Liver (tissue), 3 donors: Measurements from ENCODE around the gene ZSCAN5A.

ENCODE experiments used
- RAD21 ChIP-seq, 2 donors: IDR thresholded peaks; 2 replicates each; pipeline ENCODE4 v1.6.1; 2016; ENCODE audit warnings: antibody characterized with exemption in 2 of 2, mild to moderate bottlenecking in 2 of 2
- TF ChIP-seq, protein P1 (sequence below): fragments of 150-350 bp; IDR thresholded peaks from 2 replicates; pipeline ENCODE4 v1.5.1; 2017; ENCODE audit warnings: improper control_type of control experiment, low read depth, low read length; ENCODE audit not compliant: missing input control
- TF ChIP-seq, protein P2 (sequence below): IDR thresholded peaks from 2 replicates; pipeline ENCODE4 v1.6.1; 2016; ENCODE audit warnings: antibody characterized with exemption
- donor health status: healthy.
- donor health status: healthy.

DNA sequence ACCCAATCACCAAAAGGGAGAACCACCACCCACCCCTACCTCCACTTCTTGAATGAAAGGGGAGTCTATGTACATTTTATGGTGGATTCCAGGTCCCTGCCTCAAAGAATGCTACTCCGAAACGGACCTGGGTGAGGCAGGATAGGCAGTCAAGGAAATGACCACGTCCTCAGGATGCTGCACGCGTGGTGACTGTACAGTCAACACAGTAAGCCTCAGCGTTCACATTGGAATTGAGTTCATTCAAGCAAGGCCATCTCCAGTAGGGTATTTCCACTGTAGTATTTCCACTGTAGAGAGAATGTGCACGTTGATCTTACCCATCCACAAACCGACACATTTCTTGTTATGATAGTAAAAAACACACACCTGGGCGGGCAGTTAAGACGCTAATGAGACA, 95.7 kb downstream of the ZSCAN5A start:
- TF ChIP-seq, protein P1, sequence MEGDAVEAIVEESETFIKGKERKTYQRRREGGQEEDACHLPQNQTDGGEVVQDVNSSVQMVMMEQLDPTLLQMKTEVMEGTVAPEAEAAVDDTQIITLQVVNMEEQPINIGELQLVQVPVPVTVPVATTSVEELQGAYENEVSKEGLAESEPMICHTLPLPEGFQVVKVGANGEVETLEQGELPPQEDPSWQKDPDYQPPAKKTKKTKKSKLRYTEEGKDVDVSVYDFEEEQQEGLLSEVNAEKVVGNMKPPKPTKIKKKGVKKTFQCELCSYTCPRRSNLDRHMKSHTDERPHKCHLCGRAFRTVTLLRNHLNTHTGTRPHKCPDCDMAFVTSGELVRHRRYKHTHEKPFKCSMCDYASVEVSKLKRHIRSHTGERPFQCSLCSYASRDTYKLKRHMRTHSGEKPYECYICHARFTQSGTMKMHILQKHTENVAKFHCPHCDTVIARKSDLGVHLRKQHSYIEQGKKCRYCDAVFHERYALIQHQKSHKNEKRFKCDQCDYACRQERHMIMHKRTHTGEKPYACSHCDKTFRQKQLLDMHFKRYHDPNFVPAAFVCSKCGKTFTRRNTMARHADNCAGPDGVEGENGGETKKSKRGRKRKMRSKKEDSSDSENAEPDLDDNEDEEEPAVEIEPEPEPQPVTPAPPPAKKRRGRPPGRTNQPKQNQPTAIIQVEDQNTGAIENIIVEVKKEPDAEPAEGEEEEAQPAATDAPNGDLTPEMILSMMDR = no peak
- TF ChIP-seq RAD21 (IDR thresholded peaks at IDR 0.05) = no peak
- TF ChIP-seq, protein P2, sequence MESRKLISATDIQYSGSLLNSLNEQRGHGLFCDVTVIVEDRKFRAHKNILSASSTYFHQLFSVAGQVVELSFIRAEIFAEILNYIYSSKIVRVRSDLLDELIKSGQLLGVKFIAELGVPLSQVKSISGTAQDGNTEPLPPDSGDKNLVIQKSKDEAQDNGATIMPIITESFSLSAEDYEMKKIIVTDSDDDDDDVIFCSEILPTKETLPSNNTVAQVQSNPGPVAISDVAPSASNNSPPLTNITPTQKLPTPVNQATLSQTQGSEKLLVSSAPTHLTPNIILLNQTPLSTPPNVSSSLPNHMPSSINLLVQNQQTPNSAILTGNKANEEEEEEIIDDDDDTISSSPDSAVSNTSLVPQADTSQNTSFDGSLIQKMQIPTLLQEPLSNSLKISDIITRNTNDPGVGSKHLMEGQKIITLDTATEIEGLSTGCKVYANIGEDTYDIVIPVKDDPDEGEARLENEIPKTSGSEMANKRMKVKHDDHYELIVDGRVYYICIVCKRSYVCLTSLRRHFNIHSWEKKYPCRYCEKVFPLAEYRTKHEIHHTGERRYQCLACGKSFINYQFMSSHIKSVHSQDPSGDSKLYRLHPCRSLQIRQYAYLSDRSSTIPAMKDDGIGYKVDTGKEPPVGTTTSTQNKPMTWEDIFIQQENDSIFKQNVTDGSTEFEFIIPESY = no peak
